Measurements from ENCODE around the gene DLK1. TPM values are rescaled to one million over a fixed set of nuclear protein-coding genes. Genes with fewer than 3 reads are reported as not detected.

DLK1 gene
- total RNA-seq, 1 donor from 2014 or later: 8.6 TPM

DNA sequence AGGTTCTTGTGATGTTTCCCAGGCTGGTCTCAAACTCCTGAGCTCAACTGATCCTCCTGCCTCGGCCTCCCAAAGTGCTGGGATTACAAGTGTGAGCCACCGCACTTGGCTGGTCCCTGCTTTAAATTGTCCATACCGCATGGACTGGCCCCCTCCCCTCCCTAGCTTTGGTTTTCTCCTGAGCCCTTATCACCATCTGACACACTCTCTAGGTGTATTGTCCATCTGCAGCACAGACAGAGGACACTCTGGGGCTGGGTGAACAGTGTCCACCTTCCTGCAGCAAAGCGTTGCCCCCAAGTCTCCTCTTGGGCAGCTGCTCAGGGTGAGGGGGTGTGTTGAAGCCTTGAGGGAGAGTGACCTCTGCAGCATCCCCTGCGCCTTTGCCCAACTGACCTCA is 36.0 kb upstream of the DLK1 start:
- TF ChIP-seq POLR2AphosphoS5 (IDR thresholded peaks at IDR 0.05; ENCODE audit: insufficient read depth in 1 of 2, low read depth in 1 of 2): no peak
- no peak for TF ChIP-seq POLR2A (IDR thresholded peaks at IDR 0.05)
- TF ChIP-seq, protein P1, sequence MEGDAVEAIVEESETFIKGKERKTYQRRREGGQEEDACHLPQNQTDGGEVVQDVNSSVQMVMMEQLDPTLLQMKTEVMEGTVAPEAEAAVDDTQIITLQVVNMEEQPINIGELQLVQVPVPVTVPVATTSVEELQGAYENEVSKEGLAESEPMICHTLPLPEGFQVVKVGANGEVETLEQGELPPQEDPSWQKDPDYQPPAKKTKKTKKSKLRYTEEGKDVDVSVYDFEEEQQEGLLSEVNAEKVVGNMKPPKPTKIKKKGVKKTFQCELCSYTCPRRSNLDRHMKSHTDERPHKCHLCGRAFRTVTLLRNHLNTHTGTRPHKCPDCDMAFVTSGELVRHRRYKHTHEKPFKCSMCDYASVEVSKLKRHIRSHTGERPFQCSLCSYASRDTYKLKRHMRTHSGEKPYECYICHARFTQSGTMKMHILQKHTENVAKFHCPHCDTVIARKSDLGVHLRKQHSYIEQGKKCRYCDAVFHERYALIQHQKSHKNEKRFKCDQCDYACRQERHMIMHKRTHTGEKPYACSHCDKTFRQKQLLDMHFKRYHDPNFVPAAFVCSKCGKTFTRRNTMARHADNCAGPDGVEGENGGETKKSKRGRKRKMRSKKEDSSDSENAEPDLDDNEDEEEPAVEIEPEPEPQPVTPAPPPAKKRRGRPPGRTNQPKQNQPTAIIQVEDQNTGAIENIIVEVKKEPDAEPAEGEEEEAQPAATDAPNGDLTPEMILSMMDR (IDR thresholded peaks at IDR 0.05): no peak
- intact Hi-C loops (cut with DNase I): no loop called here
- H3K9me3 ChIP-seq: no peaks in the 10 kb centered on the region
- no peak overlapping the region for H3K4me3 ChIP-seq
- no peak overlapping the region for H3K27ac ChIP-seq
- H3K4me1 ChIP-seq: no peaks in the 10 kb centered on the region
- H3K36me3 ChIP-seq: no peaks in the 10 kb centered on the region
- H3K27me3 ChIP-seq: no peaks in the 10 kb centered on the region
- no peak for DNase-seq (ENCODE audit: extremely low spot score in 2 of 2)

DNA sequence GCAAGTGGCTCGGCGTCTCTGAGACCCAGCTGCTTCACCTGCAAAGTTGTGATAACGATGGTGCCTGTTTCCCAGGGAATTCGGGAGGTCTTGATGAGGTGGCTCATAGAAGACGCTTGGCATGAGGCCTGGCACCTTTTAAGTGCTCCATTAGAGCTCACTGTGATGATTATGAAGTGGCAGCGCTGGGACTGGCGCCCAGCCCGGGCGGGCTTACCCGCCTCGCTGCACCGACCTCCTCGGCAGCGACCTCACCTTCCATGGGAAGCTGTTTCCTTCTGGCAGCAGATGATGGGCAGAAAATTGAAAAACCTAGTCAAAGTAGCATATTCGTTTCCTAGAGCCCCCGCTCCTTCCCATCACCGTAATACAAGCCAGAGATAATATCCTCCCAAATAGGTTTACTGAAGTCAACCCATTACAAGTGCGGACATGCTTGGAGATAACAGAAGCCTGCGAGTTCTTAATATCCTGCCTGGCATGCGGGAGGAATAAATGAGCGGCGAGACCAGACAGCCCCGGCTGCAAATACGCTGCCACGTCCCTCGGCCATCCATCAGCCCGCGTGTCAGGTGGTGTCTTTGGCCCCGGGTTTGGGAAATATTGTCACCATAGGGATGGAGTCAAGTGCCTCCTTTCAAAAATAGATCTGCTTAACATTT is 35.2 kb upstream of the DLK1 start:
- no peak for DNase-seq (ENCODE audit: extremely low spot score in 2 of 2)
- no peaks in the 10 kb centered on the region for H3K4me1 ChIP-seq
- H3K36me3 ChIP-seq: no peaks in the 10 kb centered on the region
- intact Hi-C loops (cut with DNase I): no loop called here
- no peak overlapping the region for H3K27ac ChIP-seq
- no peaks in the 10 kb centered on the region for H3K27me3 ChIP-seq
- no peak for TF ChIP-seq POLR2AphosphoS5 (IDR thresholded peaks at IDR 0.05; ENCODE audit: insufficient read depth in 1 of 2, low read depth in 1 of 2)
- H3K4me3 ChIP-seq: no peak overlapping the region
- H3K9me3 ChIP-seq: no peaks in the 10 kb centered on the region

DNA sequence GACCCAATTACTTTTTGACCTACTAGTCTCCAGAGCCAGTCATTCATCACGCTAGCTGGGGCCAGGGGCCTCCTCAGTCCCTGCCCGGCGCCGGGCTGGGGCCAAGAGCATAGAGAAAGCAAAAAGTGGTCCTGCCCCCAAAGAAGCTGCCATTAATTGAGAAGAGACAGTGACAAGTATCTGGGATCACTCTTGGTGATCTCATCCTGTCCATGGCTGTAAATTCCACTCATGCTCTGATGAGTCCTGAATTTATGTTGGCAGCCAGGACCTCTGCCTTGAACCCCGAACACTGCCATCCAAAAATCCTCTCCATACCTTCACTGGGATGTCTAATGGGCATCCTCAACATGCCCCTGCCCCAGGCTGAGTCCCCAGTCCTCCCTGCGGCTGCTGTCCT is 34.4 kb upstream of the DLK1 start:
- DNase-seq (ENCODE audit: extremely low spot score in 2 of 2): no peak
- H3K27ac ChIP-seq: no peak overlapping the region
- H3K4me3 ChIP-seq: no peak overlapping the region
- no peaks in the 10 kb centered on the region for H3K4me1 ChIP-seq
- no peaks in the 10 kb centered on the region for H3K27me3 ChIP-seq
- H3K36me3 ChIP-seq: no peaks in the 10 kb centered on the region
- intact Hi-C loops (cut with DNase I): no loop called here
- TF ChIP-seq POLR2AphosphoS5 (IDR thresholded peaks at IDR 0.05; ENCODE audit: insufficient read depth in 1 of 2, low read depth in 1 of 2) (no peak), POLR2A (IDR thresholded peaks at IDR 0.05) (no peak)
- TF ChIP-seq, protein P1 (IDR thresholded peaks at IDR 0.05): no peak
- no peaks in the 10 kb centered on the region for H3K9me3 ChIP-seq

DNA sequence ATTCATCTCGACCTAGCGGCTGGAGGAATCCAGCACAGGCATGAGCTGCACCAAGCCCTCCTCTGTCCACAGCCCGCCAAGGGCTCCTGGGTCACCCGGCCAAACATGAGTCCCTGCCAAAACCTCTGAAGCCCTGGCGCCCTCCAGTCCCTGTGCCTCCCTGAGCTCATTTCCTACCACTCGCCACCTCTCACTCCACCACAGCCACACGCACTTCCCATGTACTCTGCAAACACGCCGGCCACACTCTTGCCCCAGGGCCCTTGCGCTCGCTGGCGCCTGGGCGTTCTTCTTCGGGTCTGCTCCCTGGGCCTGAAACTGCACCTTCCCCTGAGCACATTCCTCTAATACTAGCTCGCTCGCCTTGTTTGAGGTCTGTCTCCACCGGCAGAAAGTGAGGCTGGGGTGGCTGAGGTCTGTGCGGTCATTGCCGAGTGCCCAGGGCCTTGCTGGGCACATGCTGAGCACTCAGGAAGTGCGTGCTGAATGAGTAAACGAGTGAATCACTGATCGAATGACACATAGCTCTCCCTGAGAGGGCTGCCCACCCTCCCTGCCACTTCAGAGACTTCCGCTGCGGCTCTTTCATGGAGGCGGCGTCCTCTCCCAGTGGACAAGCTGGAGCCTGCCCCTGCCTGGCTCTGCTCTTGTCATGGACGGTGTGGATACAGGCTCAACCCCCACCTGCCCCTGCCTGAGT is 33.7 kb upstream of the DLK1 start:
- H3K27me3 ChIP-seq: no peaks in the 10 kb centered on the region

DNA sequence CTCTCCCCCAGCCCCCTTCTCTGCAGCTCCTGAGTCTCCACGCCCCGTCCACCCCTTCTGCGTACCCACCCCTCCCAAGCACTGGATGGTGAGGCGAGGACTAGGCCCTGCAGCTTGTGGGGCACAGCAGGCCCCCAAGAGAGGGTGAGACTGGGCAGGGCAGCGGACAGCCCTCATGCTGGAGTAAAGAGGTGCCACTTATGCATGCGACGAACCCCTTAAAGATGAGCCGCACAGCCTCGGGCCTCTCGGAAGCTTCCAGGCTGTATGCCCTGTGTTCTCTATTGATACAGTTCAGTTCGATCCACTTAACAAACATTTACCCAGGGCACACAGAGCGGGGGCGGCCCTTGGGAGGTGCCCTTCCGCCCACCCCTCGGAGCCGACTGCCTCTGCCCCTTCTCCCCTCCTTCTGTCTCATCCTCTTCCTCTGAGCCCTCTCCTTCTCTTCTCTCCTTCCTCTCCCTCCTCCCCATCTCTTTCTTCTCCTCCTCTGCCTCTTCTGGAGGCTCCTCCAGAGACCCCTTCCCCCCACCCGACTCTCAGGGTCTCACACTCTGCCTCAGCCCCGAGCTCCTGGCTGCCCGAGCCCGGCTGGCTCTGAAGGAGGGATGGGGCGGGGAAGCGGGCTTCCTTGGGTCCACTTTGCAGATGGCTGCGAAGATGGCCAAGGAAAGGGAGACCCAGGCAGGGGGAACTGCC is 32.7 kb upstream of the DLK1 start:
- Histone ChIP-seq H3K9me3 (no peaks in the 10 kb centered on the region), H3K27me3 (no peaks in the 10 kb centered on the region), H3K4me3 (no peak overlapping the region), H3K27ac (no peak overlapping the region), H3K36me3 (no peaks in the 10 kb centered on the region), H3K4me1 (no peaks in the 10 kb centered on the region)
- no peak for DNase-seq (ENCODE audit: extremely low spot score in 2 of 2)
- TF ChIP-seq POLR2AphosphoS5 (IDR thresholded peaks at IDR 0.05; ENCODE audit: insufficient read depth in 1 of 2, low read depth in 1 of 2) (no peak), POLR2A (IDR thresholded peaks at IDR 0.05) (no peak)
- TF ChIP-seq, protein P1 (IDR thresholded peaks at IDR 0.05): no peak
- intact Hi-C loops (cut with DNase I): no loop called here

More for the DNA sequence above, 33.7 kb upstream of the DLK1 start:
- H3K36me3 ChIP-seq: no peaks in the 10 kb centered on the region
- TF ChIP-seq, protein P1 (IDR thresholded peaks at IDR 0.05): no peak
- no peak for TF ChIP-seq POLR2A (IDR thresholded peaks at IDR 0.05)
- TF ChIP-seq POLR2AphosphoS5 (IDR thresholded peaks at IDR 0.05; ENCODE audit: insufficient read depth in 1 of 2, low read depth in 1 of 2): no peak
- no peaks in the 10 kb centered on the region for H3K9me3 ChIP-seq
- no peak overlapping the region for H3K27ac ChIP-seq
- DNase-seq (ENCODE audit: extremely low spot score in 2 of 2): no peak
- no peak overlapping the region for H3K4me3 ChIP-seq
- H3K4me1 ChIP-seq: no peaks in the 10 kb centered on the region
- intact Hi-C loops (cut with DNase I): no loop called here

All from vagina (tissue), 2 donors.